ENCODE measurements around the gene TMED4. TPM values are rescaled to one million over a fixed set of nuclear protein-coding genes. Genes with fewer than 3 reads are reported as not detected.
"Not testable (repeated sequence)": the region's sequence is repeated elsewhere in the genome, so short reads cannot be mapped to it uniquely, and the experiment has no call there.

The TMED4 gene
- total RNA-seq, 4 donors from 2014 or later, result 133 to 166 (median 153) TPM

- 64 to 80% methylated on average over 2 of the region's 2 CpGs for WGBS, 2 donors
Measured at GRCh38 chr7:44555350-44555749, 26.7 kb downstream of the TMED4 start.

GRCh38 chr7:44552473-44553005 is 29.5 kb downstream of the TMED4 start:
- intact Hi-C loops (cut with DNase I; ENCODE audit: low total_unique reads); H3K4me3 ChIP-seq (ENCODE audit: low read depth, poor library complexity, severe bottlenecking); DNase-seq (ENCODE audit: low spot score in 2 of 2): not testable (repeated sequence)
- 47 to 71% methylated on average over 3 of the region's 3 CpGs for WGBS, 2 donors

More at GRCh38 chr7:44555350-44555749, 26.7 kb downstream of the TMED4 start:
- DNase-seq (ENCODE audit: low spot score in 2 of 2), result no peak
- intact Hi-C loops (cut with DNase I; ENCODE audit: low total_unique reads), result no loop called here
- H3K4me3 ChIP-seq (ENCODE audit: low read depth, poor library complexity, severe bottlenecking), result no peak overlapping the region
- TF ChIP-seq CTCF (IDR thresholded peaks at IDR 0.05) (no peak), POLR2A (IDR thresholded peaks at IDR 0.05) (no peak)

GRCh38 chr7:44549457-44549856 is 32.6 kb downstream of the TMED4 start:
- 71 to 77% methylated on average over 3 of the region's 3 CpGs for WGBS, 2 donors
- TF ChIP-seq CTCF (IDR thresholded peaks at IDR 0.05) (no peak), POLR2A (IDR thresholded peaks at IDR 0.05) (no peak)
- H3K4me3 ChIP-seq (ENCODE audit: low read depth, poor library complexity, severe bottlenecking), result no peak overlapping the region
- intact Hi-C loops (cut with DNase I; ENCODE audit: low total_unique reads), result no loop called here
- DNase-seq (ENCODE audit: low spot score in 2 of 2), result no peak

GRCh38 chr7:44548893-44549292 is 33.1 kb downstream of the TMED4 start:
- TF ChIP-seq CTCF (IDR thresholded peaks at IDR 0.05) (no peak), POLR2A (IDR thresholded peaks at IDR 0.05) (no peak)
- H3K4me3 ChIP-seq (ENCODE audit: low read depth, poor library complexity, severe bottlenecking), result no peak overlapping the region
- WGBS, 2 donors, result 86 to 91% methylated on average over 3 of the region's 3 CpGs
- intact Hi-C loops (cut with DNase I; ENCODE audit: low total_unique reads), result no loop called here
- DNase-seq (ENCODE audit: low spot score in 2 of 2), result no peak

DNA sequence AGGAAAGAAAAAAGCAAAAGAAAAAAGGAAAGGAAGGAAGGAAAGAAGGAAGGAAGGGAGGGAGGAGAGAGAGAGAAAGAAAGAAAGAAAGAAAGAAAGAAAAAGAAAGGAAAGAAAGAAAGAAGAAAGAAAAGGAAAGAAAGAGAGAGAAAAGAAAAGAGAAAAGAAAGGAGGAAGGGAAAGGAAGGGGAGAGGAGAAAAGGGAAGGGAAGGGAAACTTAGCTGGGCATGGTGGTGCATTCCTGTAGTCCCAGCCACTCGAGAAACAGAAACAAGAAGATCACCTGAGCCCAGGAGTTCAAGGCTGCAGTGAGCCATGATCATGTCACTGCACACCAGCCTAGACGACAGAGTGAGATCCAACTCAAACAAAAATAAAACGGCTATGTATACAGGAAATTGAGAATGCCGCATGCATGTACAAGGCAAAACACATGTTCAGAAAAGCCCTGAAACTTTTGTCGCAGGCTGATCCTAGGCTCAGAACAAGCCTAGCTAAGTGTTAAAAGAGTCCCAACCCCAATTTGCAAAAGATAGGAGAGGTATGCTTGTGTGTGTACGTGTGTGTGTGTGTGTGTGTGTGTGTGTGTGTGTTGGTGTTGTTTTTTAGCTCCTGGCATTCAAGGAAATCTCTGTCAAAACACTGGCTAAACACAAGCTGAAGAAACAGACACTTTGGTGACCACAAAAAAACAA is 34.3 kb downstream of the TMED4 start:
- no peak for TF ChIP-seq CTCF (IDR thresholded peaks at IDR 0.05)
- no peak for TF ChIP-seq POLR2A (IDR thresholded peaks at IDR 0.05)
- intact Hi-C loops (cut with DNase I; ENCODE audit: low total_unique reads), result no loop called here
- DNase-seq (ENCODE audit: low spot score in 2 of 2), result no peak

GRCh38 chr7:44541876-44542610 is 40.0 kb downstream of the TMED4 start:
- no peak for DNase-seq (ENCODE audit: low spot score in 2 of 2)
- TF ChIP-seq POLR2A (IDR thresholded peaks at IDR 0.05) (no peak), CTCF (IDR thresholded peaks at IDR 0.05) (no peak)
- 86 to 91% methylated on average over 6 of the region's 6 CpGs for WGBS, 2 donors
- H3K4me3 ChIP-seq (ENCODE audit: low read depth, poor library complexity, severe bottlenecking), result no peak overlapping the region
- intact Hi-C loops (cut with DNase I; ENCODE audit: low total_unique reads), result no loop called here

More for the DNA sequence above, 34.3 kb downstream of the TMED4 start:
- WGBS, 2 donors, result 35 to 42% methylated on average over 6 of the region's 6 CpGs
- no peak overlapping the region for H3K4me3 ChIP-seq (ENCODE audit: low read depth, poor library complexity, severe bottlenecking)

Measured in lower leg skin (tissue), 4 donors.